H54 (cell line): Measurements from ENCODE around the gene GAS5.

Source experiments
- DNase-seq: peaks from one replicate; pipeline ENCODE4 v3.0.0; 2011; ENCODE audit warnings: low spot score, mixed read lengths; ENCODE audit not compliant: insufficient read length
- FAIRE-seq: peaks from 3 replicates; lab custom pipeline; 2011; peaks lifted over from hg19 to GRCh38; lab: Jason Lieb, UNC
- POLR2A ChIP-seq: IDR thresholded peaks from 2 replicates; pipeline ENCODE4 v1.6.1; 2011; ENCODE audit warnings: low read depth, mild to moderate bottlenecking, low read length

GAS5 gene

GRCh38 chr1:173867753-173868265 lies at the start of gene GAS5:
Gene GAS5 (minus strand): TSS chr1:173867989.
- peak; percentile 89 for FAIRE-seq
- peak; percentile 96 for TF ChIP-seq POLR2A
- DNase-seq = peak; percentile 76

GRCh38 chr1:173917149-173917548 lies 49.4 kb upstream of the GAS5 start, which contains the start of gene SERPINC1:
Gene SERPINC1 (minus strand): TSS chr1:173917327. CDS start chr1:173917259, 68 bp downstream.
- no peak for TF ChIP-seq POLR2A
- DNase-seq (no peak), FAIRE-seq (no peak)

- TF ChIP-seq POLR2A = no peak
- FAIRE-seq = no peak
- no peak for DNase-seq
Observed at GRCh38 chr1:173916667-173917066, 48.9 kb upstream of the GAS5 start.

- no peak for TF ChIP-seq POLR2A
- DNase-seq (no peak), FAIRE-seq (no peak)
Observed at GRCh38 chr1:173915596-173915995, 47.8 kb upstream of the GAS5 start.

GRCh38 chr1:173914366-173914871 lies 46.6 kb upstream of the GAS5 start:
- DNase-seq = peak; percentile 42
- no peak for FAIRE-seq
- no peak for TF ChIP-seq POLR2A

GRCh38 chr1:173913111-173913510 lies 45.3 kb upstream of the GAS5 start:
- DNase-seq (no peak), FAIRE-seq (no peak)
- no peak for TF ChIP-seq POLR2A

- TF ChIP-seq POLR2A = no peak
- FAIRE-seq (no peak), DNase-seq (no peak)
Observed at GRCh38 chr1:173903827-173904531, 36.2 kb upstream of the GAS5 start.

GRCh38 chr1:173900992-173901391 lies 33.2 kb upstream of the GAS5 start:
- FAIRE-seq = no peak
- TF ChIP-seq POLR2A = no peak
- DNase-seq = no peak

GRCh38 chr1:173900427-173900826 lies 32.6 kb upstream of the GAS5 start:
- DNase-seq (no peak), FAIRE-seq (peak; percentile 6)
- no peak for TF ChIP-seq POLR2A

- DNase-seq (no peak), FAIRE-seq (no peak)
- no peak for TF ChIP-seq POLR2A
Observed at GRCh38 chr1:173894189-173894588, 26.4 kb upstream of the GAS5 start.

- TF ChIP-seq POLR2A = no peak
- no peak for DNase-seq
- FAIRE-seq = no peak
Observed at GRCh38 chr1:173893611-173894010, 25.8 kb upstream of the GAS5 start.

- DNase-seq (no peak), FAIRE-seq (peak; percentile 41)
- no peak for TF ChIP-seq POLR2A
Observed at GRCh38 chr1:173889885-173890284, 22.1 kb upstream of the GAS5 start.

- FAIRE-seq (peak; percentile 48), DNase-seq (no peak)
- no peak for TF ChIP-seq POLR2A
Observed at GRCh38 chr1:173888749-173889148, 21.0 kb upstream of the GAS5 start.

GRCh38 chr1:173887627-173888026 lies 19.8 kb upstream of the GAS5 start:
- DNase-seq (no peak), FAIRE-seq (no peak)
- no peak for TF ChIP-seq POLR2A
